Measurements from ENCODE around the gene PLEKHH1.

Gene PLEKHH1

GRCh38 chr14:67539116-67539515 lies 6.0 kb downstream of the PLEKHH1 start:
- H3K9me3 ChIP-seq (ENCODE audit: control insufficient read depth, insufficient read depth, low read depth, low read length) = peaks cover 2% of the 10 kb centered on the region; the same call in 1 of the 2 replicates
- no peak overlapping the region for H3K4me3 ChIP-seq (ENCODE audit: low read depth, low read length)
- H3K27ac ChIP-seq (ENCODE audit: extremely low read depth, low read depth, low read length) = no peak overlapping the region
- ChIA-PET POLR2A (no interaction called here), CTCF (interaction anchor here (0.6 to 6.2 kb wide), 4 partner anchors 13 to 142 kb away, joined by 3 to 33 read pairs (median 6); no protein-coding TSS in a partner anchor)
- no peaks in the 10 kb centered on the region for H3K4me1 ChIP-seq (ENCODE audit: control insufficient read depth, insufficient read depth, low read length)
- peaks cover 7 to 17% of the 10 kb centered on the region in 2 experiments; a peak in 2 of 3 replicates for H3K36me3 ChIP-seq (ENCODE audit: control insufficient read depth in 2 of 2, insufficient read depth in 1 of 2, low read length in 2 of 2)
- TF ChIP-seq ZBTB44 (tag by site-specific recombination; IDR thresholded peaks at IDR 0.05) (no peak), MYNN (tag by site-specific recombination; IDR thresholded peaks at IDR 0.05; ENCODE audit: borderline replicate concordance) (no peak), ZSCAN30 (tag by site-specific recombination; IDR thresholded peaks at IDR 0.05) (no peak), ZNF791 (tag by site-specific recombination; IDR thresholded peaks at IDR 0.05) (no peak), ZNF837 (tag by site-specific recombination; IDR thresholded peaks at IDR 0.05) (no peak), ZFP37 (tag by site-specific recombination; IDR thresholded peaks at IDR 0.05) (no peak), ZNF501 (tag by site-specific recombination; IDR thresholded peaks at IDR 0.05) (no peak), ZNF138 (tag by site-specific recombination; IDR thresholded peaks at IDR 0.05; ENCODE audit: borderline replicate concordance) (no peak), ZXDB (tag by site-specific recombination; IDR thresholded peaks at IDR 0.05) (no peak), ZNF529 (tag by site-specific recombination; IDR thresholded peaks at IDR 0.05; ENCODE audit: insufficient replicate concordance) (no peak)
- TF ChIP-seq, protein P1, sequence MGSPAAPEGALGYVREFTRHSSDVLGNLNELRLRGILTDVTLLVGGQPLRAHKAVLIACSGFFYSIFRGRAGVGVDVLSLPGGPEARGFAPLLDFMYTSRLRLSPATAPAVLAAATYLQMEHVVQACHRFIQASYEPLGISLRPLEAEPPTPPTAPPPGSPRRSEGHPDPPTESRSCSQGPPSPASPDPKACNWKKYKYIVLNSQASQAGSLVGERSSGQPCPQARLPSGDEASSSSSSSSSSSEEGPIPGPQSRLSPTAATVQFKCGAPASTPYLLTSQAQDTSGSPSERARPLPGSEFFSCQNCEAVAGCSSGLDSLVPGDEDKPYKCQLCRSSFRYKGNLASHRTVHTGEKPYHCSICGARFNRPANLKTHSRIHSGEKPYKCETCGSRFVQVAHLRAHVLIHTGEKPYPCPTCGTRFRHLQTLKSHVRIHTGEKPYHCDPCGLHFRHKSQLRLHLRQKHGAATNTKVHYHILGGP (tag by site-specific recombination; IDR thresholded peaks at IDR 0.05) = no peak
- TF ChIP-seq, protein P2, sequence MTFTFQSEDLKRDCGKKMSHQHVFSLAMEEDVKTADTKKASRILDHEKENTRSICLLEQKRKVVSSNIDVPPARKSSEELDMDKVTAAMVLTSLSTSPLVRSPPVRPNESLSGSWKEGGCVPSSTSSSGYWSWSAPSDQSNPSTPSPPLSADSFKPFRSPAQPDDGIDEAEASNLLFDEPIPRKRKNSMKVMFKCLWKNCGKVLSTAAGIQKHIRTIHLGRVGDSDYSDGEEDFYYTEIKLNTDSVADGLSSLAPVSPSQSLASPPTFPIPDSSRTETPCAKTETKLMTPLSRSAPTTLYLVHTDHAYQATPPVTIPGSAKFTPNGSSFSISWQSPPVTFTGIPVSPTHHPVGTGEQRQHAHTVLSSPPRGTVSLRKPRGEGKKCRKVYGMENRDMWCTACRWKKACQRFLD (tag by site-specific recombination; IDR thresholded peaks at IDR 0.05) = no peak
- TF ChIP-seq, protein P3, sequence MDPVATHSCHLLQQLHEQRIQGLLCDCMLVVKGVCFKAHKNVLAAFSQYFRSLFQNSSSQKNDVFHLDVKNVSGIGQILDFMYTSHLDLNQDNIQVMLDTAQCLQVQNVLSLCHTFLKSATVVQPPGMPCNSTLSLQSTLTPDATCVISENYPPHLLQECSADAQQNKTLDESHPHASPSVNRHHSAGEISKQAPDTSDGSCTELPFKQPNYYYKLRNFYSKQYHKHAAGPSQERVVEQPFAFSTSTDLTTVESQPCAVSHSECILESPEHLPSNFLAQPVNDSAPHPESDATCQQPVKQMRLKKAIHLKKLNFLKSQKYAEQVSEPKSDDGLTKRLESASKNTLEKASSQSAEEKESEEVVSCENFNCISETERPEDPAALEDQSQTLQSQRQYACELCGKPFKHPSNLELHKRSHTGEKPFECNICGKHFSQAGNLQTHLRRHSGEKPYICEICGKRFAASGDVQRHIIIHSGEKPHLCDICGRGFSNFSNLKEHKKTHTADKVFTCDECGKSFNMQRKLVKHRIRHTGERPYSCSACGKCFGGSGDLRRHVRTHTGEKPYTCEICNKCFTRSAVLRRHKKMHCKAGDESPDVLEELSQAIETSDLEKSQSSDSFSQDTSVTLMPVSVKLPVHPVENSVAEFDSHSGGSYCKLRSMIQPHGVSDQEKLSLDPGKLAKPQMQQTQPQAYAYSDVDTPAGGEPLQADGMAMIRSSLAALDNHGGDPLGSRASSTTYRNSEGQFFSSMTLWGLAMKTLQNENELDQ (tag by site-specific recombination; IDR thresholded peaks at IDR 0.05; ENCODE audit: low read depth) = no peak
- TF ChIP-seq, protein P4, sequence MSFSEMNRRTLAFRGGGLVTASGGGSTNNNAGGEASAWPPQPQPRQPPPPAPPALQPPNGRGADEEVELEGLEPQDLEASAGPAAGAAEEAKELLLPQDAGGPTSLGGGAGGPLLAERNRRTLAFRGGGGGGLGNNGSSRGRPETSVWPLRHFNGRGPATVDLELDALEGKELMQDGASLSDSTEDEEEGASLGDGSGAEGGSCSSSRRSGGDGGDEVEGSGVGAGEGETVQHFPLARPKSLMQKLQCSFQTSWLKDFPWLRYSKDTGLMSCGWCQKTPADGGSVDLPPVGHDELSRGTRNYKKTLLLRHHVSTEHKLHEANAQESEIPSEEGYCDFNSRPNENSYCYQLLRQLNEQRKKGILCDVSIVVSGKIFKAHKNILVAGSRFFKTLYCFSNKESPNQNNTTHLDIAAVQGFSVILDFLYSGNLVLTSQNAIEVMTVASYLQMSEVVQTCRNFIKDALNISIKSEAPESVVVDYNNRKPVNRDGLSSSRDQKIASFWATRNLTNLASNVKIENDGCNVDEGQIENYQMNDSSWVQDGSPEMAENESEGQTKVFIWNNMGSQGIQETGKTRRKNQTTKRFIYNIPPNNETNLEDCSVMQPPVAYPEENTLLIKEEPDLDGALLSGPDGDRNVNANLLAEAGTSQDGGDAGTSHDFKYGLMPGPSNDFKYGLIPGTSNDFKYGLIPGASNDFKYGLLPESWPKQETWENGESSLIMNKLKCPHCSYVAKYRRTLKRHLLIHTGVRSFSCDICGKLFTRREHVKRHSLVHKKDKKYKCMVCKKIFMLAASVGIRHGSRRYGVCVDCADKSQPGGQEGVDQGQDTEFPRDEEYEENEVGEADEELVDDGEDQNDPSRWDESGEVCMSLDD (tag by site-specific recombination; IDR thresholded peaks at IDR 0.05) = no peak
- TF ChIP-seq, protein P5, sequence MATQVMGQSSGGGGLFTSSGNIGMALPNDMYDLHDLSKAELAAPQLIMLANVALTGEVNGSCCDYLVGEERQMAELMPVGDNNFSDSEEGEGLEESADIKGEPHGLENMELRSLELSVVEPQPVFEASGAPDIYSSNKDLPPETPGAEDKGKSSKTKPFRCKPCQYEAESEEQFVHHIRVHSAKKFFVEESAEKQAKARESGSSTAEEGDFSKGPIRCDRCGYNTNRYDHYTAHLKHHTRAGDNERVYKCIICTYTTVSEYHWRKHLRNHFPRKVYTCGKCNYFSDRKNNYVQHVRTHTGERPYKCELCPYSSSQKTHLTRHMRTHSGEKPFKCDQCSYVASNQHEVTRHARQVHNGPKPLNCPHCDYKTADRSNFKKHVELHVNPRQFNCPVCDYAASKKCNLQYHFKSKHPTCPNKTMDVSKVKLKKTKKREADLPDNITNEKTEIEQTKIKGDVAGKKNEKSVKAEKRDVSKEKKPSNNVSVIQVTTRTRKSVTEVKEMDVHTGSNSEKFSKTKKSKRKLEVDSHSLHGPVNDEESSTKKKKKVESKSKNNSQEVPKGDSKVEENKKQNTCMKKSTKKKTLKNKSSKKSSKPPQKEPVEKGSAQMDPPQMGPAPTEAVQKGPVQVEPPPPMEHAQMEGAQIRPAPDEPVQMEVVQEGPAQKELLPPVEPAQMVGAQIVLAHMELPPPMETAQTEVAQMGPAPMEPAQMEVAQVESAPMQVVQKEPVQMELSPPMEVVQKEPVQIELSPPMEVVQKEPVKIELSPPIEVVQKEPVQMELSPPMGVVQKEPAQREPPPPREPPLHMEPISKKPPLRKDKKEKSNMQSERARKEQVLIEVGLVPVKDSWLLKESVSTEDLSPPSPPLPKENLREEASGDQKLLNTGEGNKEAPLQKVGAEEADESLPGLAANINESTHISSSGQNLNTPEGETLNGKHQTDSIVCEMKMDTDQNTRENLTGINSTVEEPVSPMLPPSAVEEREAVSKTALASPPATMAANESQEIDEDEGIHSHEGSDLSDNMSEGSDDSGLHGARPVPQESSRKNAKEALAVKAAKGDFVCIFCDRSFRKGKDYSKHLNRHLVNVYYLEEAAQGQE (tag by site-specific recombination; IDR thresholded peaks at IDR 0.05) = no peak
